Muscle layer of duodenum (tissue), 2 donors: ENCODE data around the gene GET3.

Source experiments
- H3K27ac ChIP-seq: one replicate; pipeline ENCODE4 v1.7.0; 2013; ENCODE audit warnings: mild to moderate bottlenecking, low read length
- H3K27me3 ChIP-seq: one replicate; pipeline ENCODE4 v1.7.0; 2013; ENCODE audit warnings: low read depth, mild to moderate bottlenecking, control low read depth, low read length
- H3K36me3 ChIP-seq, 2 donors: one replicate each; pipeline ENCODE4 v1.7.0; 2013; ENCODE audit warnings: low read length in 2 of 2, control low read depth in 1 of 2, mild to moderate bottlenecking in 1 of 2; ENCODE audit not compliant: insufficient read depth in 2 of 2, control insufficient read depth in 1 of 2
- H3K4me1 ChIP-seq, 2 donors: one replicate each; pipeline ENCODE4 v1.7.0; 2013; ENCODE audit warnings: low read length in 2 of 2, mild to moderate bottlenecking in 2 of 2, control low read depth in 1 of 2, moderate library complexity in 1 of 2; ENCODE audit not compliant: insufficient read depth in 2 of 2, control insufficient read depth in 1 of 2
- H3K4me3 ChIP-seq, 2 donors: one replicate each; pipeline ENCODE4 v1.7.0; 2013; ENCODE audit warnings: low read length in 2 of 2, low read depth in 1 of 2, mild to moderate bottlenecking in 1 of 2
- H3K9me3 ChIP-seq, 2 donors: one replicate each; pipeline ENCODE4 v1.7.0; 2013; ENCODE audit warnings: low read length in 2 of 2, control low read depth in 1 of 2, mild to moderate bottlenecking in 1 of 2; ENCODE audit not compliant: control insufficient read depth in 1 of 2
- donor health status: healthy.

The GET3 gene

DNA sequence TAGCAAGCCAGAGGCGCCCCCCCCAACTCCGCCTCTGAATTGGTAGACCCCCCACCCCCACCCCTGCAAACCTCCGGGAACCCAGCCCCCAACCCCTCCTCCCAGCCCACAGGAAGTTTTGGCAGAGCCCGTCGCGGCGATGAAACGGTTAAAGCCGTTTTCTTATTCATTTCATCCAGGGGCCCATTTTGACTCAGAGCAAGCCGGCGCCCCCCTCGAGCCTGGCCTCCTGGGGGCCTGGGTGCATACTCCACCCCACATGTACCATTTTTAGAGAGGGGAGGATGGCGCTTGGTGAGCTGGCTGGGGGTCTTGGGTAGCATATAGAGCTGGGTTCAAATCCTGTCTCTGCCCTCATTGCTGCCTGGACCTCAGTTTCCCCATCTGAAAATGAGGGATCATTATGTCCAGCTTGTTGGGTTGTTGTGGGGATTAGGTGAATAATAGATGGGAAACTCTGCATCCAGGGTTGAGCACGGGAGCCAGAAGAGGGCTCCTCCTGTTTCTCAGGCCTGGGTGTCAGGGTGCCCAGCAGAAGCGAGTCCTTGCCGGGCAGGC is 46.1 kb downstream of the GET3 start:
- H3K27me3 ChIP-seq, result no peaks in the 10 kb centered on the region
- H3K4me3 ChIP-seq, result peak overlapping the region in 1 of 2 donors; percentile 56
- peak overlapping the region; percentile 93 for H3K27ac ChIP-seq
- H3K36me3 ChIP-seq, result peaks cover 0 to 5% of the 10 kb centered on the region in 2 donors
- H3K9me3 ChIP-seq, result no peaks in the 10 kb centered on the region
- H3K4me1 ChIP-seq, result peaks cover 29 to 36% of the 10 kb centered on the region in 2 donors

DNA sequence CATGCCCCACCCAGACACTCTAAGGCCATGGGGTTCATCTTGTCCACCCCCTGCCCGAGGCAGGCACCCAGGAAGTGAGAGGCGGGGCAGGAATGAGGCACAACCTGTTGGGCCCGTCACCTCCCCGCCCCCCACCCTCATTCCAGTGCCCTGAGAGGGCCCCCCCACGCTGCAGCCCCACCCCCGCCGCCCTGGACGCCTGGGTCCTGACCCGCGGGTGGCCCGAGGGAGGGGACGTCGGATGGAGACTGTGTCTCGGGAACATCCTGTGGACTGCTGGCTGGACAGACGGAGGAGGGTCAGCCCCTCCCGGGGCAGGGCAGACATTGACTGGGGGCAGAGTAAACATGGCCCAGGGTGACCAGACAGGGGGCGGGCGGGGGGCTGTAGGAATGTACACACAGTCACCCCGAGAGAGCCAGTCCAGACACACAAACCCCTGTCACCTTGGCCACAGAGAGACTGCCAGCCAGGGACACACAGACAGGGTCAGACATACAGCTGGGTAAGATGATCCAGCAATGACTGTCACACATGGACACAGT is 46.6 kb downstream of the GET3 start:
- Histone ChIP-seq H3K36me3 (peaks cover 0 to 6% of the 10 kb centered on the region in 2 donors), H3K9me3 (no peaks in the 10 kb centered on the region), H3K4me1 (peaks cover 29 to 36% of the 10 kb centered on the region in 2 donors), H3K27me3 (no peaks in the 10 kb centered on the region), H3K27ac (peak overlapping the region; percentile 93), H3K4me3 (peak overlapping the region; percentile 7 to 56)

DNA sequence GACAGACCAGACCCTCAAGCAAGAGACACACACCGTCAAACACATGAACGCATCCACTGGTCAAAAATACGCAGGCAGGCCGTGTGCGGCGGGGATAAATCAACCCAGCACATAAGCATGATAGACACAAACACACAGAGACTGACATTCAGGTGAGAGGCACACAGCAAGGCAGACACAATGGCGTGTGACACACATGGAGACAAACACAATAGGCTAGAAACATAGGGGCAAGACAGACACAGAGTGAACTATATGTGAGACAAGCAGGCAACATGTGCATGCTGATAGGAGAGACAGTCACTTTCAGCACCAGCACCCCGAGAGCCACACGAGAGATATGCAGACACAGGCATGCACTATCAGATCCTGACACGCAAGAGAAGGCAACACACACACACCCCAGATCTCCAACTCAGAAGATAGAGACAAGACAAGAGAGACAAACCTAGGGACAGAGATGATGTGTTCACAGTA is 47.1 kb downstream of the GET3 start:
- Histone ChIP-seq H3K27ac (peak overlapping the region; percentile 93), H3K4me1 (peaks cover 28 to 31% of the 10 kb centered on the region in 2 donors), H3K9me3 (no peaks in the 10 kb centered on the region), H3K27me3 (no peaks in the 10 kb centered on the region), H3K36me3 (peaks cover 0 to 11% of the 10 kb centered on the region in 2 donors), H3K4me3 (peak overlapping the region in 1 of 2 donors; percentile 7)

DNA sequence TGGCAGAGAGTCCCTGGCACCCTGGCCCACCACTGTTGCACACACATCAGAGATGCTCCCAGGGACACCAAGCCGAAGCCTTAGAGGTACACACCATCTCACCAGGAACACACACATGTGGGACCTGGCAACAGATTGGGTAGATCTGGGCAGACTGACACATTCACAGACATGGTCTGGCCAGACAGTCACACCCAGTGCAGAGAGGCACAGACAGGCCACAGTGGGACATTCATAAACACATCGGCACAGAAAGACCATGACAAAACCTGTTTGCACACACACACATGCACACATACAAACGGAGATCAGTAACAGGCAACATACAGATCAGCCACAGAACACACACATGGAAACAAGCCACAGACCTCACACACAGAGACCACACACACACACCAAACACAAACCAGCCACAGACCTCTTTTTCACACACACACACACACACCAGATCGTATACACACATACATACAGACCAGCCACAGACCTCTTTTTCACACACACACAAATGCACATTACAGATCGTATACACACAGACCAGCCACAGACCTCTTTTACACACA is 47.7 kb downstream of the GET3 start:
- Histone ChIP-seq H3K36me3 (peaks cover 0 to 11% of the 10 kb centered on the region in 2 donors), H3K4me1 (peaks cover 28 to 30% of the 10 kb centered on the region in 2 donors), H3K27me3 (no peaks in the 10 kb centered on the region), H3K9me3 (no peaks in the 10 kb centered on the region), H3K4me3 (peak overlapping the region in 1 of 2 donors; percentile 7), H3K27ac (peak overlapping the region; percentile 93)

DNA sequence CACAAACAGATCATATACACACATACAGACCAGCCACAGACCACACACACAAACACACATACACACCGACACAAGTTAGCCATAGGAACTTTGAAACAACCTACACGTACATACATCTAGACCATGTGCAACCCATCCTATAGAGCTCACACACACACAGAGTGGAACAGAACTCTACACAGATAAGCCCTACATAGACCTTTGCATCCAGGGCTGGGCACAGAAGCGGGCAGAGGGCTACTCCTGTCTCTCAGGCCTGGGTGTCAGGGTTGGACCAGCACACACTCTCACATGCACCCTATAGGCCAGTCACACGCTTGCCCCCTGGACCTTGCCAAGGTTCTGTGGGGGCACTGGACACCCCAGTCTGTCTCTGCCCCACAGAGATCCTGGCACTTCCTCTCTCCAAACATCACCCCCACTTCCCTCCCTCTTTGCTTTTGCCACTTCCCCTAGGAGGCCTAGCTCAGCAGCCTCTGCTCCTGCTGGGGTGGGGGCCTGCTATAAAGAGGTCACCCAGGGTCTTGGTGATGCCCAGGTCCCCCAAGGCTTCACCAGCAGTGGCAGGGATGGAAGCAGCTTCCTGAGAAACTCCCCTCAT is 48.2 kb downstream of the GET3 start:
- H3K9me3 ChIP-seq, result no peaks in the 10 kb centered on the region
- no peak overlapping the region for H3K4me3 ChIP-seq
- H3K4me1 ChIP-seq, result peaks cover 30% of the 10 kb centered on the region in 2 donors
- H3K27ac ChIP-seq, result peak overlapping the region; percentile 93
- peaks cover 0 to 14% of the 10 kb centered on the region in 2 donors for H3K36me3 ChIP-seq
- no peaks in the 10 kb centered on the region for H3K27me3 ChIP-seq

DNA sequence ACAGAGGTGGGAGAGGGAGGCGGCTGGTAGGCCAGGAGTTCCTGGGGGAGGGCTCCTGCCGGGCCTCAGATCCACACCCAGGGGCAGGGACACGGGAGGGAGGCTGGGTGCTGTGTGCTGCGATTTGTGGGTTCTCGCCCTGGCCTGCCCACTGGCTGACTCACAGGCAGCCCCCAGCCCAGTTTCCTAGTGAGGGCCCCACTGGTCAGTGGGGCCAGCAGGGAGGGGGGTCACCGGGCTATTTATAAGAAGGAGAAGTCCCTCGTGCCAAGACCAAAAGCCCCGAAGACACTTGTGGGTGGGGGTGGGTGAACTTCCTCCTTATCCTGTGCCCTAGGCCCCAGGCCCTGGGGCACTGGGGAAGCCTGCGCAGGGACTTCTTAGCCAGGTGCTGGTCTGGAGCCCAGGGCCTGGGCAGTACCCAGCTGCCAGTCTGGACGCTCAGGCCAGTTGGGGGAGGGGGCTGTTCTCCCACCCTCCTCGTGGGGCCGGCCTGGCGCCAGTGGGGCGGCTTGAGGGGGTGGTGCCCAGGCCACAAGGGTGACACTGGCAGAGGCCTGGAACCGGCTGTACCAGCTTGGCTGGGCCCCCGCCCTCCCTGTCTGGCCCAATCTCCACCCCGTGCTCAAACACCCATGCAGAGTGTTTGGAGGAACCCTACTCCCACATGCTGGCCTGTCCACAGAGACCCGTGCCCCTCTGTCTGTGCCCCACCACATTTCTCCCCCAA is 49.0 kb downstream of the GET3 start:
- Histone ChIP-seq H3K9me3 (no peaks in the 10 kb centered on the region), H3K27me3 (no peaks in the 10 kb centered on the region), H3K4me3 (no peak overlapping the region), H3K36me3 (peaks cover 0 to 18% of the 10 kb centered on the region in 2 donors), H3K4me1 (peaks cover 30 to 35% of the 10 kb centered on the region in 2 donors), H3K27ac (peak overlapping the region; percentile 93)

DNA sequence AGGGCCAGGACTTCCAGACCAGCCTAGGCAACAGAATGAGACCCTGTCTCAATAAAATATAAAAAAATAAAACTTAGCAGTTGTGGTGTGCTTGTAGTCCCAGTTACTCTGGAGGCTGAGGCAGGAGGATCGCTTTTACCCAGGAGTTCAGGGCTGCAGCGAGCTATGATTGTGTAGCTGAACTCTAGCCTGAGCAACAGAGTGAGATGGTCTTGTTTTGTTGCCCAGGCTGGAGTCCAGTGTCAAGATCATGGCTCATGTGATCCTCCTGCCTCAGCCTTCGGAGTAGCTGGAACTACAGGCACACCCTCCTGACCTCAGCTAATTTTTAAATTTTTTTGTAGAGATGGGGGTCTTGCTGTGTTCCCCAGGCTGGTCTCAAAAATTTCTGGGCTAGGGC is 49.7 kb downstream of the GET3 start:
- Histone ChIP-seq H3K36me3 (peaks cover 0 to 18% of the 10 kb centered on the region in 2 donors), H3K4me1 (peaks cover 30 to 35% of the 10 kb centered on the region in 2 donors), H3K9me3 (no peaks in the 10 kb centered on the region), H3K4me3 (no peak overlapping the region), H3K27me3 (no peaks in the 10 kb centered on the region), H3K27ac (peak overlapping the region; percentile 93)

DNA sequence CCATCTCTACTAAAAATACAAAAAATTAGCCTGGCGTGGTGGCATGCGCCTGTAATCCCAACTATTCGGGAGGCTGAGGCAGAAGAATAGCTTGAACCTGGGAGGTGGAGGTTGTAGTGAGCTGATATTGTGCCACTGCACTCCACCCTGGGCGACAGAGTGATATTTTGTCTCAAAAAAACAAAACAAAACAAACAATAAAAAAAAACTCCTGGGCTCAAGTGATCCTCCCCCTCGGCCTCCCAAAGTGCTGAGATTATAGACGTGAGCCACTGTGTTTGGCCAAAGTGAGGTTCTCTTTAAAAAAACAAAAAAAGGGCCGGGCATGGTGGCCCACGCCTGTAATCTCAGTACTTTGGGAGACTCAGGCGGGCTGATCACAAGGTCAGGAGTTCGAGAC is 50.2 kb downstream of the GET3 start:
- Histone ChIP-seq H3K4me1 (peaks cover 30 to 35% of the 10 kb centered on the region in 2 donors), H3K4me3 (no peak overlapping the region), H3K27me3 (no peaks in the 10 kb centered on the region), H3K9me3 (no peaks in the 10 kb centered on the region), H3K36me3 (peaks cover 0 to 18% of the 10 kb centered on the region in 2 donors), H3K27ac (peak overlapping the region; percentile 93)

DNA sequence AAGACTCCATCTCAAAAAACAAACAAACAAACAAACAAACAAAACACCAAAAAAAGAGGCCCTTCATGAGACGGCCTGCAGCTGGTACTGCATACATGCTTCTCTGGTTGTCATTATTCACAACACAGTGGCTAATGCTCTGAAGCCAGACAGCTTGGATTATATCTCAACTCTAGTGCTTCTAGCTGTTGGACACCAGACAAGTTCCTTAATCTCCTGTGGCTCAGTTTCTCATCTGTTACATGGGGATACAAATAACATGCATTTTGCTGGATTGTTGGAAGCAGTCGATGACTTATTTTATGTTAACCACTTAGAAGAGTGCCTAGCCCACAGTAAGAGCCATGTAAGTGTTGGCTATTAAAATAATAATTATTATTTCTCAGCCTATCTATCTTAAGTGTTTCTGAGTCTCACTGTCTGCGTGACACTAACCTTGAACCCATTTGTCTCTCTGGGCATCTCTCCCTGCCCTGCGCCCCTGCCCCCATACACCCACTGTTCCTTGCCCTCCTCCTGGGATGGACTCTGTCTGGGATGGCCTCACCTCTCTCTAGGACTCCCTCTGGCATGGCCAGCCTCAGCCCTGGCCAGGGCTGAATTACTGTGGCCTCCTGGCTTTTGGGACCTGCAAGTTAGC is 50.9 kb downstream of the GET3 start:
- Histone ChIP-seq H3K27ac (peak overlapping the region; percentile 100), H3K9me3 (no peaks in the 10 kb centered on the region), H3K27me3 (no peaks in the 10 kb centered on the region), H3K36me3 (peaks cover 0 to 18% of the 10 kb centered on the region in 2 donors), H3K4me1 (peaks cover 27 to 35% of the 10 kb centered on the region in 2 donors), H3K4me3 (peak overlapping the region; percentile 71 to 97)

DNA sequence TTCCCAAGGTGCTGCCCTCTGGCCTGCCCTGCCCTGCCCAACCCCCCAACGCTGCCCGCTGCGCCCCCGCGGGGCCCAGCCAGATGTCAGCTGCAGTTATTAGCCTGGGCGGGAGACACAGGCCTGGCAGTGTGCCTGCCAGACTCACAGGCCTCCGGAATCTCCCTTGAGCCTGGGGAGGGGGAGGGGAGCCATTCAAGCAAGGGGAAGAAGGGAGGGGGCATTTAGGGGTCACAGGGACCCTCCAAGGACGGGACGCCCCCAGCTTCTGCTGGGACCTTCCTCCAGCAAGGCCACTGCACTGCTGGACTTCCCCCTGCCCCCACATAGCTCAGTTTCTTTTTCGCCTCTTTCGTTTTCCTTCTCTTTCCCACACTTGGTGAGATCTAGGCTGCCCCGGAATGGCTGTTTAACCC is 51.4 kb downstream of the GET3 start:
- no peaks in the 10 kb centered on the region for H3K9me3 ChIP-seq
- H3K4me3 ChIP-seq, result peak overlapping the region; percentile 71 to 97
- H3K36me3 ChIP-seq, result peaks cover 0 to 13% of the 10 kb centered on the region in 2 donors
- H3K27me3 ChIP-seq, result no peaks in the 10 kb centered on the region
- peaks cover 21 to 31% of the 10 kb centered on the region in 2 donors for H3K4me1 ChIP-seq
- peak overlapping the region; percentile 100 for H3K27ac ChIP-seq
